Lower leg skin (tissue), 3 donors: ENCODE data around the gene F2R.

Source experiments
- CTCF ChIP-seq, 3 donors: fragments of 450-650 bp; IDR thresholded peaks; one replicate each; pipeline ENCODE4 v1.5.1; 2016; ENCODE audit warnings: antibody characterized with exemption in 3 of 3, mild to moderate bottlenecking in 3 of 3, moderate library complexity in 2 of 3
- POLR2A ChIP-seq, 2 donors: fragments of 450-650 bp; IDR thresholded peaks; one replicate each; pipeline ENCODE4 v1.6.1; 2016 to 2017; ENCODE audit warnings: antibody characterized with exemption in 2 of 2, mild to moderate bottlenecking in 1 of 2, moderate library complexity in 1 of 2

DNA sequence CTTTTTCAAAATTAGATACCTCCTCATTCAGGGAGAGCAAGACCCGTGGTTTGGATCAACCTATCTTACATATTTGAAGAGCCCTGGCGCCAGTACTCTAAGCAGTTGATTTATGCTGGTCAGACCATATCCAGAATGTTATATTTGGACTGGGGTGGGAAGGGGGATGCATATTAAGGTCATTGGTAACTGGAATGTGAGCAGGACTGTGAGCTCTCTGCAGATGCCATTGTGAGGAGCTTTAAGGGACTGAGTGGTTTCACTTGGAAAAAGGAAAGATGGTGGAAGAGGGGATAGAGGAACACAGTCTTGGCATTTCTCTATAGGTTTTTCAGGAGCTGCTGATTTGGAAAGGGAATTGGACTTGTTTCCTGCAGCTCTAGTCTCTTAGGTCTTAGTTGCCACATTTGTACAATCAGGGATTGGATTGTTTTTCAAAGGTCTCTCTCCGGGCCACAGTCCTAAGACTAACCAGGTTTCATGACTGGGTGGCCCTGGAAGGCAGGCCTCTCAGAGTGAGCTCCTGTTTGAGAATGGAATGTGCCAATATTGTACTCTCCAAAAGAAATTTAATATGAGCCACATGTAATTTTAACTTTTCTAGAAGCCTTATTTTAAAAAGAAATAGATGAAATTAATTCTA, 25.8 kb upstream of the F2R start:
- TF ChIP-seq CTCF (IDR thresholded peaks at IDR 0.05): no peak
- no peak for TF ChIP-seq POLR2A (IDR thresholded peaks at IDR 0.05)
